DMS153 treated with DMSO at 0.1 percent for 48 hours (cell line): ENCODE measurements around the gene FOSL2.

Experiments used
- DNase-seq: peaks from one replicate; lab custom pipeline; 2025; ENCODE audit not compliant: unreplicated experiment; lab: John Stamatoyannopoulos, UW

FOSL2 gene

DNA sequence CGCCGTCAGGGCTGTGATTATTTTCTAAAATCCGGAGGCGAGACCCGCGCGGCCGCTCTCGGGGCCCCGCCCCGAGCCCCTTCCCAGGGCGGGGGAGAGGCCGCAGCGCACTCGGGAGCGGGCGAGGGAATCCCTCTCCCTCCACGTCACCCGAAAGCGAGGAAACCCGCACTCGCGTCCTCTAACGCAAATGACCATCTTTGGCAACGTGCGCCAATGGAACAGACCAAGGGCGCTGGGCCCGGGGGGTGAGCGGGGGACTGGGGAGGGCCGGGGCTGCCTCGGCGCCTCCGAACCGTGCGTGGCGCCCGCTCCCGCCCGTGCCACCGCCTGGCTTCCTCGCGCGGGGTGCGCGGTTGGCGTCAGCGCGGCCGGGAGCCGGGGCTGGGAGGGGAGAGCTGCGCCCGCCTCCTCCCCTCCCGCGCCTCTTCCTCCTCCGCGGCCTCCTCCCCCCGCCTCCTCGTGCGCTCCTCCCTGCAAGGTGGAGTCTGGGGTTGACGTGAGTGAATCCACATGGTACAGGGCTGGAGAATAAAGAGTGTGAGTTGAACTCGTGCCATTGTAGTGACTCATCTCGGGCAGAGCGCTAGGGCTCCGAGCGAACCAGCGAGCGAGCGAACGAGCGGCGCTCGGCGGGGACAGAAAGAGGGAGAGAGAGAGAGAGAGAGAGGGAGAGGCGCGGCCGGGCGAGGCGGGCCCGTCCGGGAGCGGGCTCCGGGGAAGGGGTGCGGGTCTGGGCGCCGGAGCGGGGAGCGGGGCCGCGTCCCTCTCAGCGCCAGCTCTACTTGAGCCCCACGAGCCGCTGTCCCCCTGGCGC lies at the start of gene FOSL2:
TSS of gene FOSL2 (plus strand) at position 562 of the 817 bp plus-strand sequence. CDS start 863 bp downstream, outside the sequence.
- DNase-seq = peak; percentile 89

DNA sequence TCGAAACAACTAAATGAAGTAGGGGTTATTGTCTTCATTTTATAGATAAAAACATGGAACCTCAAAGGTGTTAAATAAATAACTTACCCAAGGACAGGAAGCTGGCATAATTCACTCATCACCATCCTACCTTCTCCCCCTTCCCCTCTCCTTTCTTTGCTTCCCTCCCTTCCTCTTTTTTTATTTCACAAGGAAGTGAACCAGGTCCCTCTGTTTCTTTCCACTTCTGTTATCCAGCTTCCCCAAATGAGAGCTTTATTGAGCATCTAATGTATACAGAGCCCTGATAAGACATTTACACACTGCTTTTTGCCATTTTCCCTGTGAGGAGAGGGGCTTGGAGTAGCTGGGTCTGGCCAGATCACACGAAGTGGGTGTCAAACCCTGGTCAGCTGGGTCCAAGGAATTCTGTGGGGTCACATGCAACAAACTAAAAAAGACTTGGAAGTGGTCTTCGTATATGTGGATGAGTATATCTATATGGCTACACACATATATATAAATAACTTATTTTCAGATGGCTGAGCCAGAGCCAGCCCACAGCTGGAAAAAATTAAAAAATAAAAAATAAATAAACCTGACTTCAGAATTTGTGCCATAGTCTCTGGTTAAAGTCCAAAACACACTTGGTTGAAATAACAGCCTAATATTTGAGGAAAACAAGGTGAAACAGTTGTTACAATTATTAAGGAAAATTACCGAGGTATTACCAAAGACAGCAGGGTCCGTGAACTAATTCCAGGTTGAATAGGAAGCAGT lies 49.3 kb upstream of the FOSL2 start:
- no peak for DNase-seq

- DNase-seq = no peak
Measured at GRCh38 chr2:28343971-28344715, 48.5 kb upstream of the FOSL2 start.

DNA sequence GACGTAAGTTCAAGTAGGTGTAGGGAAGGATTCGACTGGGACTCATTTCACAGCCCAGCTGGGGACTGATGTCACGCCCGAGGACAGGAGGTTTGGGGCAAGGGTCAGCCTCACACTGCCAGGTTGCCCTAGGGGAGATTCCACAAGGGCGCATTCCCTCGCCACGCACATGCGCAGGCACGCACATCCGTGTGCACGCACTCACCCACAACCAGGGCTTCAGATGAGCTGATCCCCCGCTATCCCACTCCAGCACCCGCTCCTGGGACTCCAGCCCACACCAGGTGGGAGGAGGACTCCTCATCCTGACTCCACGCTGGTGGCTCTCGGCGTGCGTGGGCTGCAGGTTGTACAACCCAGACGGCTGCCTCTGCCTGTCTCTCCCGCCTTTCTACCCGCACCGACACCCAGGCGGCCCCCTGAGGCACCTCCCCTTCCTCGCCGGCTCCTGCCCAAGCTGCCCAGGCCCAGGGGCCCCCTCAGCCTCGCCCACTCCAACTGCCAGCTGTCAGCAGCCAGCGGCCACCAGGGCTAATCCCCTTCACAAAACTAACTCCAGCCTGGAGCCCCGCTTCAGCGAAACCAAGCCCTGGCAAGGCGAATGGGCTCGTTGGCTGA lies 47.8 kb upstream of the FOSL2 start:
- DNase-seq = no peak

DNA sequence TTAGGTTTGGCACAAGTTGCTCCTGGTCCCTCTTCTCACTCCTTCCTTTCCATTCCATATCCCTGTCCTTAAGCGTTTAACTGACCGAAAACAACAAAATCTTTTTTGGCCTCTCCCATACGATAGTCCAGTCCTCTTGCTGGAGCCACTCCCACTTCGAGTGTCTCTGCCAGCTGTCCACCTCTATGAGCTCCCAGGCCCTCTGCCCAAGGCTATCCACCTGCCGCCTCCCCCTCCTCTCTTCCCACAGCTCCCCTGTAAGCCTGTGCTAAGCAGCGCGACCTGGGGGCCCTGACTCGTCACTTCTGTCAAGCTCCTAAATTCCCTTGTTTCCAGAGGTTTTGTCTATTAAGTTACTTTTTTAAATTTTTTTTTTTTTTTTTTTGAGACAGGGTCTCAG lies 47.0 kb upstream of the FOSL2 start:
- DNase-seq = no peak

DNA sequence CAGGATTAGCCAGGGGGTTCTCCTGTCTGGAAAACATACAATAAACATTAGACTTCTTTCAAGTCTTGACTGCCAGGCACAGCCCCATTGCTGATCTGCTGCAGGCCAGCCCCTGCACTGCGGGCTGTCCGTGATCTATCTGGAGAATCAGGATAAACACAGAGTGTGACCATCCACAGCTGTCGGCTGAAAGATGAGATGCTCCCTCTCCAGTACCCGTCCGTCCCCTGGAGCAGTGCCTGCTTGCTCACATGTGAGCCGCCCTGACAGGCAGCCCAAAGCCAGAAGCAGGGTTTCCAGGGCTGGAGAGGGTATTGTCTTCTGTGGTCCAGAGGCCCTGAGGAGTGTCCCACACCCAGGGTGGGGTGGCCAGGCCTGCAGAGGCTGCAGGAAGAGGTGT lies 46.1 kb upstream of the FOSL2 start:
- DNase-seq = no peak

DNA sequence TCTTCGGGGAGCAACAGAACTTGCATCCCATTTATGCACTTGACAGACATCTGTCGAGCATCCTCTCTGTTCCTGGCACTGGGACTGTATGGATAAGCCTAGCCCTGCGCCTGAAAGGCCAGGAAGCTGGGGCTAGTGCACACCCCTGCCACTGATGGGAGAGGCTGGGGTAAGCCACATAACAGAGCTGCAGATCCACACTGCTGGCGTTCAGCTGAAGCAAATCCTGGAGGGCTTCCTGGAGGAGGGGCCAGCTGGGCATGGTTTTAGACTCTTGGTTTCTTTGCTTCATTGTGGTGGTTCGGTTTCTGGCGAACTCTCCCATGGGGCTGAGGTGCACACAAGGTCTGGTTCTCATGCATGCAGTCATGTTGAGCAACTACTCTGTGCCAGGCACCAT lies 45.5 kb upstream of the FOSL2 start:
- DNase-seq = no peak

DNA sequence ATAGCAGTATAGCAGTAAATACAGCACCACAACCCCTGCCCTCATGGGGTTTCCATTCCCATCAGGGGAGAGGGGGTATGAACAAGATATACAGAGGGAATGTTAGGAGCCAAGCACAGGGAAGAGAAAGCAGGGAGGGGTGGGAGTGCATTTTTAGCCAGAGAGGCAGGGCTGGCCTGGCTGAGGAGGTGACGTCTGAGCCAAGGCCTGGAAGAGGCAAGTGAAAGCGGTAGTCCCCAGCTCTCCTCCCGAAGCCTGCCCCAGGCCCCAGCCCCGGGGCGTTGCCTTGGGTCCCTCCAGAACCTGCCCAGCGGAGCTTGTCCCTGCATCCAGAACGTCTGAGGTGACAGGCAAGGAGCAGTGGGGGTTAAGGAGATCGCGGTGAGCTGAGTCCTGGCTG lies 45.1 kb upstream of the FOSL2 start:
- no peak for DNase-seq

GRCh38 chr2:28348149-28348567 lies 44.5 kb upstream of the FOSL2 start:
- DNase-seq = no peak

DNA sequence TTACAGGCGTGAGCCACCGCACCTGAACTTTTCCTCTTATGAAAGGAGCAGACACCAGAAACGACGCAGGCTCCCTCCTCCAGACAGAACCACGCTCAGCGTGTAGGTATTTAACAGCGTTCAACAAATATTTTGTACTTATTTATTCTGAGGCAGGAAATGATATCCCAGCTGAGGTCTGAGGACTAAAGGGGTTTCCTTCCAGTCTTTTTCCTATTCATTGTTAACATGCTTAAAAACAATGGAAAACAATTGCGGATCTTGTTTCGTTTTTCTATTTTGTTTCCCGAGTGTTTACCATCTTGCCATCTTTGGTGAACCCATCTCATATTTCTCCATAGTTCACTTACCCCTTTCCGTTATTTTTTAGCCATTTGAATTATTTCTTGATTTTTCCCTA lies 43.7 kb upstream of the FOSL2 start:
- DNase-seq = no peak

DNA sequence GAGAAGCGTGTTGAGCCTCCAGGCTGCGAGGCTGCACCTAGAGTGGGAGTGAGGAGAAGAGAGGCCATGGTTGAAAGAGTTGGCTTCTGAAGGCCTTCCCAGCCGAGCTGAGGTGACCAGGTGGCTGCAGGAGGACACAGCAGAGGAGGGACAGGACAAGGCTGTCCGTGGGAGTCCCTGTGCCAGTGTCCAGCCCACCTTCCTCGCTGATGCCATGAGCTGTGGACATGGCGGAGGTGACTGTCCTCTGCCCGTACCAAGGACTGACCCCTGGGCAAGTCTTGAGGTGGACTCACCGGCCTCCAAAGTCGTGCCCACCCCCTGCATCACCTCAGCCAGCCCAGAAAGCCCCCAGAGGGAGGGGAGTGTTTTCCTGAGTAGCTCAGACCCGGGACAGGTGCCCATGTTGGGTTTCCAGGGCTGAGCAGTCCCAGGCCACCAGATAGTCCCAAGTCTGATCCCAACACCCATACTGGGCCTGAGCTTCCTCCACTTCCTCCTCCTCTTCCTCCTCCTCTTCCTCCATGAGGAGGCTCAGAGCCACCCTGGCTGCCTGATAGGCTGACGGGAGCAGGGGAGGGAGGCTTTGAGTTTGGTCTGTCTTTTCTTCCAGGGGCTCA lies 43.0 kb upstream of the FOSL2 start:
- DNase-seq = no peak

DNA sequence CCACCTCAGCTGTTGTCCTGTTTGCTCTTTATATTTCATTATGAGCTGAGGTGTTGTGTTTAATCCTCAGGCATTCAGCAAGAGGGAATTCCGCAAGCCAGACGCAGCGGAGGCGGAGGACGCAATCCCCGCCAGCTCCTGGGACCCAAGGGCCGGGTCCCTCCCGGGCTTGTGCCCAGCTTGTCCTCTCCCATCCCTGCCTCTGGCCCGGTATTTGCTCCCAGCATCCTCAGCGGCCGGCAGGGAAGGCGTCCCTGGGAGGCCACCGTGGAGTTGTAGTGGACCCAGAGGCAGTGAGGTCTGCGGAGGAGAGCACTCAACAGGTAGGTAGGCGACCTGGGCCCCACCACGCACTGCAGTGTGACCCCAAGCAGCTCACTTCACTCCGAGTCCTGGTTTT lies 42.5 kb upstream of the FOSL2 start:
- DNase-seq = no peak

DNA sequence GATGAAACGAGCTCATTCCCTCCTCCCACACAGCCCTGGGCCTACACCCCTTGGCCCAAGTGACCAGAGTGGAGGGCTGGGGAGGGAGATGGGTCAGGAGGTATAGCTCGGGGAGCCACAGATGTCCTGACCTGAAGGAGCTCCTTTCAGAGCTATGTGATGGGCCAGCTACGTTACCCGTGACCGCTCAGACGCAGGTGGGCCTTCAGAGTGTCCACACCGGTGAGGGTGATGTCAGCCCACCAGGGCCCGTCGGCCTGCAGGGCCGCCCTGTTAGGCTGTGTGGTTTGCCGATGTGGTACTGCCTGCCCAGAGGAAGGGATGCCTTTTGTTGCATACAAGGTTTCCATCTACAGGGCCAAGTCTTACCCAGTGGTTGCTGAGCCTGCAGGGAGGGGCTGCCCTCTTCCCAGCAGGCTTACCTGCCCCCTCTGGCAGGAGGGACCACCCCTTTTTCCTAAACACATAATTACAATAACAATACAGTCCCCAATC lies 41.8 kb upstream of the FOSL2 start:
- no peak for DNase-seq

- DNase-seq = no peak
Measured at GRCh38 chr2:28351621-28352020, 41.0 kb upstream of the FOSL2 start.

- DNase-seq = no peak
Measured at GRCh38 chr2:28352104-28352503, 40.6 kb upstream of the FOSL2 start.

DNA sequence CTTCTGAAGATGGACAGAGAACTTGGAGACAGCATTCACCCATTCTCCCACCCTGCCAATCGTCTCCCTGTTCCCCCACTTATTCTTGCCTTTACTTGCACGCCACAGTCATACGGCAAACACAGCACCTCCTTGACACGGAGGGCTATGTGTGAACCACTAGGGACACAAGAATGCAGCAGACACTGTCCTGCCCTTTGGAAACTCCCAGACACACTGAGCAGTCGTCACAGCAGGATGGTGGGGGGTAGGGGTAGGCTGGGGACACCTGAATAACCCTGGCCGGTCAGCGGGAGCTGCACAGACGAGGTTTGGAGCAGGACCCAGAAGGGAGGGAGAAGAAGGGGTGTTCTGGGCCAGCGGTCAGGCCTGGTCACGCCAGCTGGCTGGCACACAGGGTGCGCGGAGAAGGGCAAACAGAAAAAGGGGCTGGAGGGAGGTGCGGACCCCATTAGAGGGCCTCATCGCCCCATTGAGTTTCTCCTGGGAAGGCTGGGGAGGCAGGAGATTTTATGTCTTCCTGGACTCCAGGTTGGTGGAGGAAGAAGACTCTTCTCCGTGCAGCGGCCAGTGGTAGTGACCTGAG lies 40.0 kb upstream of the FOSL2 start:
- DNase-seq = no peak

GRCh38 chr2:28354920-28355520 lies 37.6 kb upstream of the FOSL2 start:
- no peak for DNase-seq

DNA sequence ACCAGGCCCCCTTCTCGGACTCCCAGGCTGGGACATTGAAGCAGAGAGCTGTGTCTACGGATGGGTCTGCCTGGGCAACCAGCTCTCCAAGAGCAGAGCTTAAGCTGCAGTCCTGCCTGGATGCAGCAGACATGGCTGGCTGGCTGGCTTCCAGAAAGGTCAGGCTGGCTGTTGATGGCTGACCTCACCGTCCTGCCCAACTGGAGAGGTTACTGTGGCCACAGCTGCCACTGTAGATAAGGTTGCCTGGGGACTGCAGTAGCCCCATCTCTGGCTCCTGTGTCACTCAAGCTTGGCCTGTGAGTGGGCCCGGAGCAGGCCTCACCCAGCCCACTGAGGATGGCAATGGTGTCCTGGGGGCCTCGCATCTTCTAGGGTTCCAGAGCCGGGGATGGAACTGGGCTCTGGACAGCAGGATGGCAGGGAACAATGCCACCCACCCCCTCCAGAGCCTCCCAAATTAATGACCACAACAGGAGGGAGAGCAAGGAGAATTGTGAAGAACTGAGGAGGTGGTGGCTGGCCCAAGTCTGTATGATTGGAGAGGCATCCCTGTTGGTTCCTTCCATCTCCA lies 37.0 kb upstream of the FOSL2 start:
- DNase-seq = no peak

GRCh38 chr2:28356095-28356911 lies 36.4 kb upstream of the FOSL2 start:
- peak; percentile 53 for DNase-seq
